DMS53 treated with DMSO at 0.1 percent for 48 hours (cell line): ENCODE results near the gene SLC6A15.

Experiments
- DNase-seq: peaks from one replicate; lab custom pipeline; 2025; ENCODE audit not compliant: unreplicated experiment; lab: John Stamatoyannopoulos, UW

SLC6A15 gene

DNA sequence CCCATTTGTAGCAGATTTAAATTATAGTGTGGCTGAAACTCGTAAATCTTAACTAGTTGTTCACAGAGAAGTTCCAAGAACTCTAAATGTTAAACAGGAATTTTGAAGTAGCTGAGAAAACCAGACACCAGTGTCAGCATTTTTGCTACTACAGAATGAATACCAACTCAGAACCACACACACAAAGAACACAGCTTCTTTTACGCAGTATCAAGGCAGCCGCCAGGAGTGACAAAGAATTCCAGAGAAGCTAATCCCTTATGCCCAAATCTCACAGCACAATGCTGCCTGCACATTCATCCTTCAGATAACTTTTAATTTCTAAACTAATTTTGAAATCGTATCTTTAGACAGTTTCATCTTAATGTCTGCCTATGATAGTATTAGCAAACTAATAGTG lies 37.4 kb downstream of the SLC6A15 start:
- no peak for DNase-seq

GRCh38 chr12:84874825-84875139 lies 37.8 kb downstream of the SLC6A15 start:
- no peak for DNase-seq

GRCh38 chr12:84874125-84874824 lies 38.3 kb downstream of the SLC6A15 start:
- peak; percentile 75 for DNase-seq

- no peak for DNase-seq
Measured at GRCh38 chr12:84862186-84862585, 50.4 kb downstream of the SLC6A15 start.

- DNase-seq = no peak
Measured at GRCh38 chr12:84860718-84861117, 51.9 kb downstream of the SLC6A15 start.

- no peak for DNase-seq
Measured at GRCh38 chr12:84858796-84859195, 53.8 kb downstream of the SLC6A15 start.

DNA sequence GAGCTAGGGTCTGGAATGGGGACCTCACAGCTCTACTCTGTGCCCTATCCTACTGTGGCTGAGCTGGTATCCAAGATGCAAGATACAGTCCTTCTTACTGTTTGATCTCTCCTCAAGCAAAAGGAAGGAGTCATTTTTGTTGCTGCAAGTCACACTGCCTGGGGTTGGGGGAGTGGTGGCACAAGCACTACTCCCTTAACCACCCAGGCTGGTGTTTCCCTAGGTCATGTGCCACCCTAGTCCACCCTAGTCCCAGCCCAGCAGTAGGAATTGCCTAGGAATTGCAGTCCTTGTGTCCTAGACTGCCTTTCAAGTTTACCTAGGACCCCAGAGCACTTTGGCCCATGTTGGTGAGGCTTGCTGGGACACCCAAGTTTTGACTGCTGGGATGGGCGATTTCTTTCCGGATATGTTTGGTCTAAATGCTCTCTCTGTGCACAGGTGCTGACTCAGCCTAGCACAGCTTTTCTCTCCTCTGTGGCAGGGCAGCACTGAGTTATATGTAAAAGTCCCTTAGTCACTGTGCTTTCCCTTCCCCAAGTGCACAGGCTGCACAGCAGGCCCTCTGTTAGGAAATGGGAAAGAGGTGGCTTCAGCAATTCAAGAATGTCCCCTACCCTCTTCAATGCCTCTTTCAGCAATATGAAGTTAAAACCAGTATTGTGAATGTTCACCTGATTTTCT lies 54.9 kb downstream of the SLC6A15 start:
- DNase-seq = no peak

DNA sequence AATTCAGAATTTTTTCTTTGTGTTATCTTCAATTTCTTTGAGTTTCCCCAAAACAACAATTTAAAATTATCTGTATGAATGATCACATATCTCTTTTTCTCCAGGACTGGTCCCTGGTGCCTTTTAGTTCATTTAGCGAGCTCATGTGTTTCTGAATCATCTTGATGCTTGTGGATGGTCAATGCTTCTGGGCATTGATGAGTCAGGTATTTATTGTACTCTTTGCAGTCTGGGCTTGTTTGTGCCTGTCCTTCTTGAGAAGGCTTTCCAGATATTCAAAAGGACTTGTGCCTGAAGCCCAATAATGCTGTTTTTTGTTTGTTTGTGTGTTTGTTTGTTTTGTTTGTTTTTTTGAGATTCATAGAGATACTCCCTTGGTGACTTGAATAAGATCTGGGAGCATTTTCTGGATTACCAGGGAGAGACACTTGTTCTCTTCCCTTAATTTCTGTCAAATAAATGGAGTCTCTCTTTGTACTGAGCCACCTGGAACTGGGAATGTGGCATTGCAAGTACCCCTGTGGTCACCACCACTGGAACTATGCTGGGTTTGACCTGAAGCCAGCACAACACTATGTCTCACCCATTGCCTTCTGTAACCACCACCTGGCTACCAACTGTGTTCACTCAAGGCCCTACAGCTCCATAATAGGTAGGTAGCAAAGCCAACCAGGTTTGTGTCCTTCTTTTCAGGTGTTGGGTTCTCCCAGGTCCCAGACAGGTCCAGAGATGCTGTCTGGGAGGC lies 56.3 kb downstream of the SLC6A15 start:
- DNase-seq = no peak

DNA sequence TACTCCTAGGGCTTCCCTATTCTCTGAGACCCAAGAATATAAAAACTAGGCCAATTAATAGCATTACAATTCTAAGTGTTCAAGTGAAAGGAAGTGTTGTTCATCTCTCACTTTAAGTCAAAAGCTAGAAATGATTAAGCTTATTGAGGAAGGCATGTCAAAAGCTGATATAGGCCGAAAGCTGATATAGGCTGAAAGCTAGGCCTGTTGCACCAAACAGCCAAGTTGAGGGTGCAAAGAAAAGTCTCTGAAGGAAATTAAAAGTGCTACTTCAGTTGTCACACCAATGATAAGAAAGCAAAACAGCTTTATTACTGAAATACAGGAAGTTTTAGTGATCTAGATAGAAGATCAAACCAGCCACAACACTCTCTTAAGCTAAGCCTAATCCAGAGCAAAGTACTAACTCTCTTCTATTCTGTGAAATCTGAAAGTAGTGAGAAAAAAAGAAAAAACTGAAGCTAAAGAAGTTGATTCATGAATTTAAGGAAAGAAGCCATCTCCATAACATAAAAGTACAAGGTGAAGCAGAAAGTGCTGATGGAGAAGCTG lies 68.9 kb downstream of the SLC6A15 start:
- DNase-seq = no peak

DNA sequence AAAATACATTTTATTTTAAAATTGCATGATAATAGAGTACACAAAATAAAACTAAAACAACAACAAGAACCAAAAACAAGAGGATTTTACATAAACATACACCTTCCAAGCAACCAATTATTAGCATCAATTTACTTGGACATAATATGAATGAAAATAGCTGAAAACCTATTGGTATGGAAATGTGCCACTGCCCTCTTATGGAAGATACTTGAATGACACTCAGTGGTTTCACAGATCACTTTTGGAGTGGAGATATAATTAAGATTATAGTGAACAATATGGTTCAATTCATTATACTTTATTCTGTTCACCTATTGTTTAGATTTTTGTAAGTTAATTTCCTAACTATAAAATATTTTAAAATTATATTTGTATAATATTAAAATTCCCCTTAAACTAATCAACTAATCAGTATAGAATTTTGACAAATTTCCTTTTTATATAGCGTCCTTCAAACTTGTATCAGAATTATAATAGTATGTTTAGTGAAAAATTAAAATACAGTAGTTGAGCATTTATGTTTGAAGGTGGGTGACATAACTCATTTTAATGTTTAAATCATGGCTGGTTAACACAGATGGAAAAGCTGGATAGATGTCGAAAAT lies 70.1 kb downstream of the SLC6A15 start:
- DNase-seq = peak; percentile 73

- DNase-seq = no peak
Measured at GRCh38 chr12:84841591-84841990, 71.0 kb downstream of the SLC6A15 start.

- DNase-seq = no peak
Measured at GRCh38 chr12:84840356-84840755, 72.2 kb downstream of the SLC6A15 start.

- DNase-seq = no peak
Measured at GRCh38 chr12:84826925-84827324, 85.7 kb downstream of the SLC6A15 start.

DNA sequence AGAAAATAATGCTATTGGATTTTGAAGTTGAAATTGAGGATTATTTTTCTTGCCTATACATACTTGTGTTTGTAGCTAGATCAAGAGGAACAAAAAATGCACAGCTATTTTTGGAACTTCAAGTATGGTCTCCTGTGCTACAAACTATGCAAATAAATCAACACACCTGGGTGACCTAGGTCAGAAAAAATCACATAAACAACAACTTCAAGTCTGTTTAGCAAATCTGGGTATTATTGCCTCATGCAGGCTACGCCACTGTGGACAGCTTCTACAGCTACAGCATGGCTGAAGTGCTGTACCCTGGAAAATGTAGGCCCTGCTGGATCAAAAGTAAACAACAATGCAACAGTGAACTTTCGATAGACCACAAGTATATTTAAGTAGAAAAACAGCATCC lies 87.5 kb downstream of the SLC6A15 start:
- DNase-seq = no peak

DNA sequence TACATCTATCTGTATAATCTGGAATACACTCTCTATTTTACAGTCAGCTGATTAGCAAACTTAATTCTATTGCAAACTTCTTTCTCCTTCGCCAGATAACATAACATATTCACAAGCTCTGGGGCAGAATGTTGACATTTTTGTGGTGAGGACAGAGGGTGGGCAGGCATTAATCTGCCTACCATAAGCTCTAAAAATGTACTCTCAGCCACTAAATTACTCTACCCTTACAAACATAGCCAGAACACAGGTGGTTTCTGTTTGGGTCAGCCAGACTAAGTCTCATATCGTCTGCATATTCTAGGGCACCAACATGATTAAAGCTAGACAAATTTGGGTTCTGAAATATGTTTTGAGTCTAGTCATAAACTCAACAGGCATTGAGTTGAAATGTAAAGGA lies 90.1 kb downstream of the SLC6A15 start:
- DNase-seq = no peak

DNA sequence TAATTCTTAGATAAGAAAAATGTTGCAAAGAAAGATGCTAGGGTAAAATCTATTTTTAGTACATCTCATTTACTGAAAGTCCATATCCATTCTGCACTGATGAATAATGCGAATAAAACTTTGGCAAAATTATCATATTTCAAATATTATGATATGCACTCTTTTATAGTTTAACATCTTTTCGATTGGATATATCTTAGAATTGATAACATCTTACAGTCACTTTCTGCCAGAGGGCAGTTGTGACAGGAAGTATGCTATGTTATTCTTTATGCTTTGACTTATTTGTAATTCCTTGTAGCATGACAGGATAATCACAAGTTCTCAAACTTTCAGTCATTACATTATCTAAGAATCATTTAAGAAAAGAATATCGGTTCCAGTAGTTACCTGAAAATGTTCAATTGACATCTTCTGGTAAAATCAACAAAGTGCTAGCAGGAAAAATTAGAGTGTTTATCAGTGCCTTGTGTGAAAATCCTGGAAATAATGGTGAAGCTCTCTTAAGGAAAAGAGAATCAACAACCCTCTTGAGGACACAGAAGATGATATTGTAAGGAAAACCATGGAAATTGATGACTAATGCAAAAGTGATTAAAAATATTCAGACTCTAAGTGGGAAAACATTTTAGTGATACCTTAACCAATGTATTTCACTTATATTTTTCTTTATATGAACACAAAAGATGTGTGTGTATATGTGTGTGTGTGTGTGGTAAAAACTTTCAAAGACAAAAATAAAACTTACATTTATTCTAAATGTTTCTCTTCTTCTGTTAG lies 95.5 kb downstream of the SLC6A15 start:
- no peak for DNase-seq

- DNase-seq = no peak
Measured at GRCh38 chr12:84814664-84815245, 97.8 kb downstream of the SLC6A15 start.

- DNase-seq = no peak
Measured at GRCh38 chr12:84813780-84814663, 98.6 kb downstream of the SLC6A15 start.

- no peak for DNase-seq
Measured at GRCh38 chr12:84811291-84811690, 101.3 kb downstream of the SLC6A15 start.
